SU-DHL-6 (cell line): ENCODE measurements around the gene NPB.

ENCODE experiments used
- CTCF ChIP-seq: fragments of 200-600 bp; sonication (generic); IDR thresholded peaks from one replicate; pipeline ENCODE4 v1.5.1; 2017; ENCODE audit warnings: antibody characterized with exemption, mild to moderate bottlenecking, low read length, moderate library complexity; ENCODE audit not compliant: insufficient read depth, poor library complexity, severe bottlenecking
- EZH2phosphoT487 ChIP-seq: fragments of 200-600 bp; sonication (generic), shearing (Covaris generic); conservative IDR thresholded peaks from 2 replicates; pipeline ENCODE4 v1.6.1; 2018; ENCODE audit warnings: mild to moderate bottlenecking, antibody characterized with exemption, low read length, moderate library complexity, mixed read lengths

GRCh38 chr17:81951785-81952684 lies 50.0 kb downstream of the NPB start:
- no peak for TF ChIP-seq CTCF
- no peak for TF ChIP-seq EZH2phosphoT487
